Left forelimb (tissue), 1 donor: ENCODE data around the gene MYO9A.
"Not testable (repeated sequence)": the region's sequence is repeated elsewhere in the genome, so short reads cannot be mapped to it uniquely, and the experiment has no call there.

Source experiments
- DNase-seq: peaks from one replicate; pipeline ENCODE4 v3.0.0-alpha.2; 2018; ENCODE audit warnings: low spot score

MYO9A gene

GRCh38 chr15:72140088-72140487 is 22.1 kb upstream of the MYO9A start:
- DNase-seq: no peak

GRCh38 chr15:72139667-72140066 is 21.7 kb upstream of the MYO9A start:
- no peak for DNase-seq

GRCh38 chr15:72136170-72137051 is 18.5 kb upstream of the MYO9A start:
- DNase-seq: no peak

- no peak for DNase-seq
Measured at GRCh38 chr15:72135719-72136118, 17.8 kb upstream of the MYO9A start.

- no peak for DNase-seq
Measured at GRCh38 chr15:72133211-72133610, 15.3 kb upstream of the MYO9A start.

GRCh38 chr15:72131922-72132321 is 14.0 kb upstream of the MYO9A start:
- no peak for DNase-seq

- DNase-seq: no peak
Measured at GRCh38 chr15:72130272-72130671, 12.3 kb upstream of the MYO9A start.

GRCh38 chr15:72128359-72128758 is 10.4 kb upstream of the MYO9A start:
- DNase-seq: no peak

- no peak for DNase-seq
Measured at GRCh38 chr15:72127724-72128322, 9.9 kb upstream of the MYO9A start.

GRCh38 chr15:72124218-72124617 is 6.3 kb upstream of the MYO9A start:
- DNase-seq: no peak

- no peak for DNase-seq
Measured at GRCh38 chr15:72117486-72118016, 399 bp downstream of the MYO9A start.

GRCh38 chr15:72116731-72117485 is 1.0 kb downstream of the MYO9A start:
- no peak for DNase-seq

- DNase-seq: no peak
Measured at GRCh38 chr15:72113347-72114031, 4.5 kb downstream of the MYO9A start.

GRCh38 chr15:72112805-72113204 is 5.1 kb downstream of the MYO9A start:
- no peak for DNase-seq

GRCh38 chr15:72112116-72112515 is 5.8 kb downstream of the MYO9A start:
- DNase-seq: no peak

- no peak for DNase-seq
Measured at GRCh38 chr15:72110355-72110754, 7.6 kb downstream of the MYO9A start.

- no peak for DNase-seq
Measured at GRCh38 chr15:72106068-72106467, 11.9 kb downstream of the MYO9A start.

- DNase-seq: no peak
Measured at GRCh38 chr15:72105111-72105510, 12.8 kb downstream of the MYO9A start.

GRCh38 chr15:72100551-72100950 is 17.4 kb downstream of the MYO9A start:
- DNase-seq: not testable (repeated sequence)

GRCh38 chr15:72099155-72099554 is 18.8 kb downstream of the MYO9A start:
- no peak for DNase-seq

GRCh38 chr15:72098040-72098439 is 19.9 kb downstream of the MYO9A start:
- DNase-seq: no peak

GRCh38 chr15:72096796-72097195 is 21.2 kb downstream of the MYO9A start:
- no peak for DNase-seq
